ENCODE data around the gene PBLD.

DNA sequence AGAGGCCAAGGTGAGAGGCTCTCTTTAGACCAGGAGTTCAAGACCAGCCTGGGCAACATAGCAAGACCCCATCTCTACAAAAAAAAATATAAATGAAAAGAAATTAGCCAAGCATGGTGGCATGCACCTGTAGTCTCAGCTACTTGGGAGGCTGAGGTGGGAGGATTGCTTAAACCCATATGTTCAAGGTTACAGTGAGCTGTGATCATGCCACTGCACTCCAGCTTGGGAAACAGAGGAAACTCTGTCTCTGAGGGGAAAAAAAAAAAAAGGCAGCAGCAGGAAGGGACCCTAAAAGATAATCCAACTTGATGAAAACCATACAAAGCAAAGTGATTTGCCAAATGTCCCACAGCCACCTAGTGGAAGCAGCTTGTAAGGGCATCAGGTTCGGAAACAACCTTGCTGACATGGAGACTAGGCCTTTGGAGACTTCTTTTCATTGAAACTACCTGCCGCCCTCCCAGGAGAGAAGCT, 15.6 kb upstream of the PBLD start:
- TF ChIP-seq, protein P1, sequence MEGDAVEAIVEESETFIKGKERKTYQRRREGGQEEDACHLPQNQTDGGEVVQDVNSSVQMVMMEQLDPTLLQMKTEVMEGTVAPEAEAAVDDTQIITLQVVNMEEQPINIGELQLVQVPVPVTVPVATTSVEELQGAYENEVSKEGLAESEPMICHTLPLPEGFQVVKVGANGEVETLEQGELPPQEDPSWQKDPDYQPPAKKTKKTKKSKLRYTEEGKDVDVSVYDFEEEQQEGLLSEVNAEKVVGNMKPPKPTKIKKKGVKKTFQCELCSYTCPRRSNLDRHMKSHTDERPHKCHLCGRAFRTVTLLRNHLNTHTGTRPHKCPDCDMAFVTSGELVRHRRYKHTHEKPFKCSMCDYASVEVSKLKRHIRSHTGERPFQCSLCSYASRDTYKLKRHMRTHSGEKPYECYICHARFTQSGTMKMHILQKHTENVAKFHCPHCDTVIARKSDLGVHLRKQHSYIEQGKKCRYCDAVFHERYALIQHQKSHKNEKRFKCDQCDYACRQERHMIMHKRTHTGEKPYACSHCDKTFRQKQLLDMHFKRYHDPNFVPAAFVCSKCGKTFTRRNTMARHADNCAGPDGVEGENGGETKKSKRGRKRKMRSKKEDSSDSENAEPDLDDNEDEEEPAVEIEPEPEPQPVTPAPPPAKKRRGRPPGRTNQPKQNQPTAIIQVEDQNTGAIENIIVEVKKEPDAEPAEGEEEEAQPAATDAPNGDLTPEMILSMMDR (IDR thresholded peaks at IDR 0.05; ENCODE audit: low read depth, low read length) = peak; percentile 52
- TF ChIP-seq EZH2phosphoT487 (IDR thresholded peaks at IDR 0.05; ENCODE audit: low read depth) = no peak

Measured in OCI-LY3 (cell line).